ENCODE measurements around the gene PSD4.

- TF ChIP-seq TCF7L2 (IDR thresholded peaks at IDR 0.05; ENCODE audit: borderline replicate concordance, extremely low read depth, insufficient read depth, insufficient read length) (no peak), CTCF (IDR thresholded peaks at IDR 0.05 in 2 of 3, conservative IDR thresholded peaks at IDR 0.05 in 1 of 3; ENCODE audit: borderline replicate concordance in 1 of 3, insufficient read depth in 1 of 3, low read depth in 2 of 3, low read length in 2 of 3) (no peak), POLR2A (IDR thresholded peaks at IDR 0.05; ENCODE audit: borderline replicate concordance, extremely low read depth, insufficient read depth, insufficient read length) (no peak), JUND (IDR thresholded peaks at IDR 0.05) (no peak), ZNF274 (IDR thresholded peaks at IDR 0.05; ENCODE audit: low read depth, low read length) (no peak), FOSL1 (IDR thresholded peaks at IDR 0.05; ENCODE audit: low read depth) (no peak), ATF3 (IDR thresholded peaks at IDR 0.05) (no peak)
Observed at GRCh38 chr2:113208396-113208795, 34.6 kb downstream of the PSD4 start.

Data from HCT116 (cell line).